Loucy (cell line): ENCODE data around the gene CNIH3.

Experiments
- EZH2phosphoT487 ChIP-seq: fragments of 200-600 bp; IDR thresholded peaks from 2 replicates; pipeline ENCODE4 v1.6.1; 2018; ENCODE audit warnings: antibody characterized with exemption, mild to moderate bottlenecking, moderate library complexity, borderline replicate concordance
- TF ChIP-seq, protein P1 (sequence below): fragments of 200-600 bp; sonication (generic); conservative IDR thresholded peaks from 2 replicates; pipeline ENCODE4 v1.5.1; 2014; ENCODE audit warnings: mild to moderate bottlenecking, antibody characterized with exemption, low read length

GRCh38 chr1:224632921-224633321 is 16.8 kb downstream of the CNIH3 start:
- TF ChIP-seq, protein P1, sequence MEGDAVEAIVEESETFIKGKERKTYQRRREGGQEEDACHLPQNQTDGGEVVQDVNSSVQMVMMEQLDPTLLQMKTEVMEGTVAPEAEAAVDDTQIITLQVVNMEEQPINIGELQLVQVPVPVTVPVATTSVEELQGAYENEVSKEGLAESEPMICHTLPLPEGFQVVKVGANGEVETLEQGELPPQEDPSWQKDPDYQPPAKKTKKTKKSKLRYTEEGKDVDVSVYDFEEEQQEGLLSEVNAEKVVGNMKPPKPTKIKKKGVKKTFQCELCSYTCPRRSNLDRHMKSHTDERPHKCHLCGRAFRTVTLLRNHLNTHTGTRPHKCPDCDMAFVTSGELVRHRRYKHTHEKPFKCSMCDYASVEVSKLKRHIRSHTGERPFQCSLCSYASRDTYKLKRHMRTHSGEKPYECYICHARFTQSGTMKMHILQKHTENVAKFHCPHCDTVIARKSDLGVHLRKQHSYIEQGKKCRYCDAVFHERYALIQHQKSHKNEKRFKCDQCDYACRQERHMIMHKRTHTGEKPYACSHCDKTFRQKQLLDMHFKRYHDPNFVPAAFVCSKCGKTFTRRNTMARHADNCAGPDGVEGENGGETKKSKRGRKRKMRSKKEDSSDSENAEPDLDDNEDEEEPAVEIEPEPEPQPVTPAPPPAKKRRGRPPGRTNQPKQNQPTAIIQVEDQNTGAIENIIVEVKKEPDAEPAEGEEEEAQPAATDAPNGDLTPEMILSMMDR: no peak
- TF ChIP-seq EZH2phosphoT487: no peak
